ENCODE measurements around the gene ZDHHC1. TPM values are rescaled to one million over a fixed set of nuclear protein-coding genes. Genes with fewer than 3 reads are reported as not detected.

ZDHHC1 gene
- total and polyA plus RNA-seq, 4 donors: 0.33 to 1.6 (median 1.1) TPM

DNA sequence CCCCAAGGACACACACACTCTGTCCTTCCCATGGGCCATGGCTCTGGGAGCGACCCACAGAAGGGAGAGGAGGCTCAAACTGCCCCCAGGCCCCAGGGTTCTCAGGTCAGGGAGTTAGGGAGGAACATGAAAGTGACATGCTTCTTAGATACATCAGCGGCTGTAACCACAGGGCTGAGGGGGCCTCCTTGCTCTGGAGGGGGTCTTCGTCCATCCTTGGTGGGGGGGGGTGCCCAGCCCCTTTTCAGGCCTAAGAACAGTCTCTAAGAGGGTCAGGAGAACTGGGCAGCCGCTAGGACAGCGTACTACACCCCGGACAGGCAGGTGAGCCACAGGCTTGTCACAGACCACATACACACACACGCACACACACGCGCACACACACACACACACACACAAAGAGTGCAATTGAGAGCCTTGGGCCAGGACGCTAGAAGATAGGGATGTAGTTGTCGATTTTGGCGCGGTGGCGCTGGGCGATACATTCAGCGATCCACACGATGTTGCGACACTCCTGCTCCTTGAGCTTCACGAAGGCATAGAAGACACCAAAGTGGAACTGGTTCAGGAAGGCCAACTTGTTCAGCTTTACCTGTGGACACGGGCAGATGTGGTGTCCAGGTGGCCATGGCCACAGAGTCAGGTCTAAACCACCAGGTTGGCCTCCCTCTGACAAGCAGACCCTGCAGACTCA lies 22.0 kb upstream of the ZDHHC1 start:
- 96% methylated on average over 20 of the region's 20 CpGs for WGBS
- TF ChIP-seq SP1 (IDR thresholded peaks at IDR 0.05) (no peak), RXRA (IDR thresholded peaks at IDR 0.05) (no peak), HNF4G (IDR thresholded peaks at IDR 0.05) (no peak), EGR1 (IDR thresholded peaks at IDR 0.05; ENCODE audit: low read depth in 2 of 2) (no peak), GABPA (IDR thresholded peaks at IDR 0.05 in 1 of 2, conservative IDR thresholded peaks at IDR 0.05 in 1 of 2) (no peak), JUND (IDR thresholded peaks at IDR 0.05) (no peak), YY1 (IDR thresholded peaks at IDR 0.05) (no peak), FOXA1 (IDR thresholded peaks at IDR 0.05) (no peak)
- TF ChIP-seq, protein P1, sequence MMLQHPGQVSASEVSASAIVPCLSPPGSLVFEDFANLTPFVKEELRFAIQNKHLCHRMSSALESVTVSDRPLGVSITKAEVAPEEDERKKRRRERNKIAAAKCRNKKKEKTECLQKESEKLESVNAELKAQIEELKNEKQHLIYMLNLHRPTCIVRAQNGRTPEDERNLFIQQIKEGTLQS (IDR thresholded peaks at IDR 0.05): no peak
- TF ChIP-seq, protein P2, sequence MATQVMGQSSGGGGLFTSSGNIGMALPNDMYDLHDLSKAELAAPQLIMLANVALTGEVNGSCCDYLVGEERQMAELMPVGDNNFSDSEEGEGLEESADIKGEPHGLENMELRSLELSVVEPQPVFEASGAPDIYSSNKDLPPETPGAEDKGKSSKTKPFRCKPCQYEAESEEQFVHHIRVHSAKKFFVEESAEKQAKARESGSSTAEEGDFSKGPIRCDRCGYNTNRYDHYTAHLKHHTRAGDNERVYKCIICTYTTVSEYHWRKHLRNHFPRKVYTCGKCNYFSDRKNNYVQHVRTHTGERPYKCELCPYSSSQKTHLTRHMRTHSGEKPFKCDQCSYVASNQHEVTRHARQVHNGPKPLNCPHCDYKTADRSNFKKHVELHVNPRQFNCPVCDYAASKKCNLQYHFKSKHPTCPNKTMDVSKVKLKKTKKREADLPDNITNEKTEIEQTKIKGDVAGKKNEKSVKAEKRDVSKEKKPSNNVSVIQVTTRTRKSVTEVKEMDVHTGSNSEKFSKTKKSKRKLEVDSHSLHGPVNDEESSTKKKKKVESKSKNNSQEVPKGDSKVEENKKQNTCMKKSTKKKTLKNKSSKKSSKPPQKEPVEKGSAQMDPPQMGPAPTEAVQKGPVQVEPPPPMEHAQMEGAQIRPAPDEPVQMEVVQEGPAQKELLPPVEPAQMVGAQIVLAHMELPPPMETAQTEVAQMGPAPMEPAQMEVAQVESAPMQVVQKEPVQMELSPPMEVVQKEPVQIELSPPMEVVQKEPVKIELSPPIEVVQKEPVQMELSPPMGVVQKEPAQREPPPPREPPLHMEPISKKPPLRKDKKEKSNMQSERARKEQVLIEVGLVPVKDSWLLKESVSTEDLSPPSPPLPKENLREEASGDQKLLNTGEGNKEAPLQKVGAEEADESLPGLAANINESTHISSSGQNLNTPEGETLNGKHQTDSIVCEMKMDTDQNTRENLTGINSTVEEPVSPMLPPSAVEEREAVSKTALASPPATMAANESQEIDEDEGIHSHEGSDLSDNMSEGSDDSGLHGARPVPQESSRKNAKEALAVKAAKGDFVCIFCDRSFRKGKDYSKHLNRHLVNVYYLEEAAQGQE (IDR thresholded peaks at IDR 0.05): no peak
- TF ChIP-seq, protein P3, sequence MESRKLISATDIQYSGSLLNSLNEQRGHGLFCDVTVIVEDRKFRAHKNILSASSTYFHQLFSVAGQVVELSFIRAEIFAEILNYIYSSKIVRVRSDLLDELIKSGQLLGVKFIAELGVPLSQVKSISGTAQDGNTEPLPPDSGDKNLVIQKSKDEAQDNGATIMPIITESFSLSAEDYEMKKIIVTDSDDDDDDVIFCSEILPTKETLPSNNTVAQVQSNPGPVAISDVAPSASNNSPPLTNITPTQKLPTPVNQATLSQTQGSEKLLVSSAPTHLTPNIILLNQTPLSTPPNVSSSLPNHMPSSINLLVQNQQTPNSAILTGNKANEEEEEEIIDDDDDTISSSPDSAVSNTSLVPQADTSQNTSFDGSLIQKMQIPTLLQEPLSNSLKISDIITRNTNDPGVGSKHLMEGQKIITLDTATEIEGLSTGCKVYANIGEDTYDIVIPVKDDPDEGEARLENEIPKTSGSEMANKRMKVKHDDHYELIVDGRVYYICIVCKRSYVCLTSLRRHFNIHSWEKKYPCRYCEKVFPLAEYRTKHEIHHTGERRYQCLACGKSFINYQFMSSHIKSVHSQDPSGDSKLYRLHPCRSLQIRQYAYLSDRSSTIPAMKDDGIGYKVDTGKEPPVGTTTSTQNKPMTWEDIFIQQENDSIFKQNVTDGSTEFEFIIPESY (IDR thresholded peaks at IDR 0.05): no peak
- Histone ChIP-seq H3K27me3 (ENCODE audit: control insufficient read depth in 4 of 4, insufficient read depth in 4 of 4, low read length in 3 of 4) (no peaks in the 10 kb centered on the region), H3K9me3 (ENCODE audit: control insufficient read depth in 4 of 4, low read length in 3 of 4) (no peaks in the 10 kb centered on the region), H3K27ac (ENCODE audit: low read depth in 1 of 2, low read length in 2 of 2) (no peak overlapping the region), H3K4me1 (ENCODE audit: control insufficient read depth in 4 of 4, insufficient read depth in 4 of 4, low read length in 3 of 4) (peaks cover 15 to 26% (median 21%) of the 10 kb centered on the region in 4 donors), H3K36me3 (ENCODE audit: control insufficient read depth in 4 of 4, insufficient read depth in 3 of 4, low read depth in 1 of 4, low read length in 3 of 4) (peaks cover 0 to 21% (median 10%) of the 10 kb centered on the region in 4 donors), H3K9ac (ENCODE audit: low read depth in 1 of 2, low read length in 2 of 2) (no peak overlapping the region), H3K4me3 (ENCODE audit: low read depth in 1 of 3, low read length in 3 of 3) (no peak overlapping the region)
- DNase-seq (ENCODE audit: low spot score): no peak

DNA sequence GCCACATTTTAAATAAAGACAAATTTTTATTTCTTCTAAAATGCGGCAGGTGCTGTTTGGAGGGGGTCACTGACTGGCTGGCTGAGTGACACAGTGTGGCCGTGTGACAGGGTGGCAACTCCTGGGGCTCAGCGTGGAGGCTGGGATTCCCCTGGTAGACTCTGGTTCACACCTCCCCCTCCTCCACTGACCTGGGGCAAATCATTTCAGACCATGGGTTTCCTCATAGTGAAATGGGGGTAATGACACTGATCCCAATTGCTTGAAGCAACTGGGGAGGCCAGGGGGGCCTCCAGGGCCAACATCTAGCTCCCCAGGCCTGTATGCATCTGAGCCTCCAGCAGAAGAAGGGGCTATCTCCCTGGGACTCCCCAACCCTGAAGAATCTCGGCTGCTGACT lies 21.2 kb upstream of the ZDHHC1 start:
- Histone ChIP-seq H3K36me3 (ENCODE audit: control insufficient read depth in 4 of 4, insufficient read depth in 3 of 4, low read depth in 1 of 4, low read length in 3 of 4) (peaks cover 0 to 21% (median 10%) of the 10 kb centered on the region in 4 donors), H3K27ac (ENCODE audit: low read depth in 1 of 2, low read length in 2 of 2) (no peak overlapping the region), H3K4me1 (ENCODE audit: control insufficient read depth in 4 of 4, insufficient read depth in 4 of 4, low read length in 3 of 4) (peaks cover 9 to 22% (median 17%) of the 10 kb centered on the region in 4 donors), H3K4me3 (ENCODE audit: low read depth in 1 of 3, low read length in 3 of 3) (no peak overlapping the region), H3K27me3 (ENCODE audit: control insufficient read depth in 4 of 4, insufficient read depth in 4 of 4, low read length in 3 of 4) (no peaks in the 10 kb centered on the region), H3K9ac (ENCODE audit: low read depth in 1 of 2, low read length in 2 of 2) (no peak overlapping the region), H3K9me3 (ENCODE audit: control insufficient read depth in 4 of 4, low read length in 3 of 4) (no peaks in the 10 kb centered on the region)
- DNase-seq (ENCODE audit: low spot score): no peak
- WGBS: 92% methylated on average over 4 of the region's 4 CpGs
- TF ChIP-seq, protein P3 (IDR thresholded peaks at IDR 0.05): no peak
- no peak for TF ChIP-seq EGR1 (IDR thresholded peaks at IDR 0.05; ENCODE audit: low read depth in 2 of 2)
- TF ChIP-seq RXRA (IDR thresholded peaks at IDR 0.05): no peak
- TF ChIP-seq, protein P4, sequence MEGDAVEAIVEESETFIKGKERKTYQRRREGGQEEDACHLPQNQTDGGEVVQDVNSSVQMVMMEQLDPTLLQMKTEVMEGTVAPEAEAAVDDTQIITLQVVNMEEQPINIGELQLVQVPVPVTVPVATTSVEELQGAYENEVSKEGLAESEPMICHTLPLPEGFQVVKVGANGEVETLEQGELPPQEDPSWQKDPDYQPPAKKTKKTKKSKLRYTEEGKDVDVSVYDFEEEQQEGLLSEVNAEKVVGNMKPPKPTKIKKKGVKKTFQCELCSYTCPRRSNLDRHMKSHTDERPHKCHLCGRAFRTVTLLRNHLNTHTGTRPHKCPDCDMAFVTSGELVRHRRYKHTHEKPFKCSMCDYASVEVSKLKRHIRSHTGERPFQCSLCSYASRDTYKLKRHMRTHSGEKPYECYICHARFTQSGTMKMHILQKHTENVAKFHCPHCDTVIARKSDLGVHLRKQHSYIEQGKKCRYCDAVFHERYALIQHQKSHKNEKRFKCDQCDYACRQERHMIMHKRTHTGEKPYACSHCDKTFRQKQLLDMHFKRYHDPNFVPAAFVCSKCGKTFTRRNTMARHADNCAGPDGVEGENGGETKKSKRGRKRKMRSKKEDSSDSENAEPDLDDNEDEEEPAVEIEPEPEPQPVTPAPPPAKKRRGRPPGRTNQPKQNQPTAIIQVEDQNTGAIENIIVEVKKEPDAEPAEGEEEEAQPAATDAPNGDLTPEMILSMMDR (IDR thresholded peaks at IDR 0.05; ENCODE audit: low read depth, low read length, missing input control): no peak
- no peak for TF ChIP-seq SP1 (IDR thresholded peaks at IDR 0.05)
- TF ChIP-seq, protein P2 (IDR thresholded peaks at IDR 0.05): no peak
- no peak for TF ChIP-seq YY1 (IDR thresholded peaks at IDR 0.05)
- TF ChIP-seq HNF4A (conservative IDR thresholded peaks at IDR 0.05): no peak
- TF ChIP-seq NR2F2 (IDR thresholded peaks at IDR 0.05): no peak
- TF ChIP-seq TAF1 (conservative IDR thresholded peaks at IDR 0.05): no peak
- TF ChIP-seq, protein P1 (IDR thresholded peaks at IDR 0.05): no peak
- TF ChIP-seq, protein P5, sequence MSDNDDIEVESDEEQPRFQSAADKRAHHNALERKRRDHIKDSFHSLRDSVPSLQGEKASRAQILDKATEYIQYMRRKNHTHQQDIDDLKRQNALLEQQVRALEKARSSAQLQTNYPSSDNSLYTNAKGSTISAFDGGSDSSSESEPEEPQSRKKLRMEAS (IDR thresholded peaks at IDR 0.05): no peak
